D721Med (cell line): Measurements from ENCODE around the gene PVALEF.

ENCODE experiments used
- DNase-seq: peaks from one replicate; pipeline ENCODE4 v3.0.0; 2011; ENCODE audit warnings: low spot score; ENCODE audit not compliant: insufficient read length
- FAIRE-seq: peaks from 2 replicates; lab custom pipeline; 2011; peaks lifted over from hg19 to GRCh38; lab: Jason Lieb, UNC
- TF ChIP-seq, protein P1 (sequence below): IDR thresholded peaks from 2 replicates; pipeline ENCODE4 v1.5.1; 2012; ENCODE audit warnings: mild to moderate bottlenecking, control low read depth; ENCODE audit not compliant: insufficient read depth; ENCODE audit errors: missing control alignments

Gene PVALEF

DNA sequence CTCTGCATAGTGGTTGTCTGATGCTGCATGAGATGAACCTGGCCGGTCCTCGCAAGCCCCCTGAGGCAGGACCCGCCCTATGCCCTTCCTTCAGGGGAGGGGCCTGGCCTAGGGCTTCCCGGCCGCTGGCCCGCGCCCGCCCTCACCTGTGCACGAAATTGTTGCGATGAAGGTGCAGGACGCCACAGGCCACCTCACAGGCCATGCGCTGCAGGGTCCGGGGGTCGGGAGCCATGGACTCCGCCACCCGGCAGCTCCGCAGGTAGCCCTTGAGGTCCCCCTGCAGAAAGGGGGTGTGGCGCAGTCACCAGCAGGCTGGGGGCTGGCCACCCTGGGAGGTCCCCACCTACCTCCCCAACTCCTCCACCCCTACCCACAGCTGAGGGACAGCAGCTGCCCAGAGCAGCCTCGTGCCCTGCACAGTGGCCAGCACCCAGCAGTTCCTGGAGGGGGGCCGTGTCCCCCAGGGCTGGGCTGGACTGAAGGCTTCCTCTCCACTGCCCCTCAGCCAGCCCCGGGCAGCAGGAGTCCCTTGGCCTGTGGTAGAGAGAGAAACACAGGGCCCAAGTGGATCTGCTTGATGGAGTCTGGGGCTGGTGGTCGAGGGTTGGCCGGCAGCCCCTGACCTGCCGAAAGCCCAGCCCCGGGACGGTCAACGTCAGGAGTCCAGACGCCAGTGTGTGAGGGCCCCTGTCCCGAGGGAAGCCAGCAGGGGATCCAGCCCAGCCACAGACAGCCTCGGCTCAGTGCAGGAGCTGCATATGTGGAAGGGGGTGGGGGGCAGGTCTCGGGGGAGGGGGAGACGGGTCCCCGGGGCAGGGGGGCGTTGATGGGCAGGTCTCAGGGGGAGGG lies 38.8 kb upstream of the PVALEF start:
- DNase-seq (no peak), FAIRE-seq (no peak)
- TF ChIP-seq, protein P1, sequence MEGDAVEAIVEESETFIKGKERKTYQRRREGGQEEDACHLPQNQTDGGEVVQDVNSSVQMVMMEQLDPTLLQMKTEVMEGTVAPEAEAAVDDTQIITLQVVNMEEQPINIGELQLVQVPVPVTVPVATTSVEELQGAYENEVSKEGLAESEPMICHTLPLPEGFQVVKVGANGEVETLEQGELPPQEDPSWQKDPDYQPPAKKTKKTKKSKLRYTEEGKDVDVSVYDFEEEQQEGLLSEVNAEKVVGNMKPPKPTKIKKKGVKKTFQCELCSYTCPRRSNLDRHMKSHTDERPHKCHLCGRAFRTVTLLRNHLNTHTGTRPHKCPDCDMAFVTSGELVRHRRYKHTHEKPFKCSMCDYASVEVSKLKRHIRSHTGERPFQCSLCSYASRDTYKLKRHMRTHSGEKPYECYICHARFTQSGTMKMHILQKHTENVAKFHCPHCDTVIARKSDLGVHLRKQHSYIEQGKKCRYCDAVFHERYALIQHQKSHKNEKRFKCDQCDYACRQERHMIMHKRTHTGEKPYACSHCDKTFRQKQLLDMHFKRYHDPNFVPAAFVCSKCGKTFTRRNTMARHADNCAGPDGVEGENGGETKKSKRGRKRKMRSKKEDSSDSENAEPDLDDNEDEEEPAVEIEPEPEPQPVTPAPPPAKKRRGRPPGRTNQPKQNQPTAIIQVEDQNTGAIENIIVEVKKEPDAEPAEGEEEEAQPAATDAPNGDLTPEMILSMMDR = no peak

DNA sequence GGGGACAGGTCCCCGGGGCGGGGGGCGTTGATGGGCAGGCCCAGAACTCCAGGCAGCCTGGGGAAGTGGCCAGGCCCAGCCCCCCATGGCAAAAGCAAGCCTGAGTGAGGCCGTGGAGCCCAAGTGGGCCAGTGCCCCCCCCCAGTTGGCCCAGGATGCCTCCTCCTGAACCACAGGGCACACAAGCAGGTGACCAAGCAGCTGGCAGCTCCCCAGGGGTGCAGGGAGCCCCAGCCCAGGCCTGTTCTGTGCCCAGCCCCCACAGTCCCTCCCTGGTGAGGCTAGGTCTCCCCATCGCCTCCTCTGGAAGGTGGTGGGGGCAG lies 38.2 kb upstream of the PVALEF start:
- FAIRE-seq (no peak), DNase-seq (no peak)
- TF ChIP-seq, protein P1 = no peak

DNA sequence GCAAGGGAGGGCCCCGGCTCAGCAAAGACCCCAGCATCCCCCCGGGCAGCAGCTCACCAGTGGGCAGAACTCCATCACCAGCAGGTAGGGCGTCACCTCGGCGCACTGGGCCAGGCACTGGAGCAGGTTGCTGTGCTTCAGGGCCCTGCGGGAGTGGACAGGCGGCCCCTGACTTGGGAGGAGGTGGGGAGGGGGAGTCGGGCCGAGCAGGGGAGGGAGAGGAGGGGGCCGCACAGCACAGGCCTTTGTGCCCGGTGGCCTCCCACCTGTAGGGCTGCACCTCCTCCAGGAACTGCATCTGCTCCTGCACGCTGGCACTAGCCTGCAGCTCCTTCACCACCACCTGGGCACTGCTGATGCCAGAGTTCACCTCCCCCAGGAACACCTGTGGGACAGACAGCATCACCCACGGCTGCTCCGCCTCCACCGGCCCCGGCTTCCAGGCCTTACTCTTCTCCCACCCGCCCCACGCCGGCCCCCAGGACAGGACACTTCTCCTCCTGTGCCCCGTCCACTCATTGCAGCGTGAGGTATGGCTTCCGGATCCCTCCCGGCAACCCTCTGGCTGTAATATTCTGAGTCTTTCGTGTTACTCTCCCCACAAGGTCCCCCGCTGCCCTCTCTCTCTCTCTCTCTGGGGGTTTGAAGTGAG lies 37.7 kb upstream of the PVALEF start:
- FAIRE-seq (no peak), DNase-seq (no peak)
- TF ChIP-seq, protein P1 = no peak

DNA sequence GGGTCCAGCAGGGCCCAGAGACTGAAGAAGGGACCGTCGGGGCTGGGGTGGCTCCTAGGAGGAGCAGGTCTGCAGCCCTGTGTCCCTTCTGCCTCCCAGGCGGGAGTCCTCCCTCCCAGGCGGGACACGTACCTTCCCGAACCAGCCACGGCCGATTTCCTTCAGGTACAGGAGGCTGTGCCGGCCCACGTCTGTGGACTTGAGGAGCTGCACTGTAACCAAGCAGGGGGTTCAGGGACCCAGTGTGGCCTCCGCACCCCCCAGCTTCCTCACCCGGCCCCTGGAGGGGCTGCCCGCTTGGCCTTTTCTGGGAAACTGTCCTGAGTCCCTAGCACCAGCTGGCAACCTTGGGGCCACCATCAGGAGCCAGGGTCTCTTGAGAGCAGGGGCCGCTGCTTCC lies 37.0 kb upstream of the PVALEF start:
- no peak for FAIRE-seq
- TF ChIP-seq, protein P1 = no peak
- no peak for DNase-seq

DNA sequence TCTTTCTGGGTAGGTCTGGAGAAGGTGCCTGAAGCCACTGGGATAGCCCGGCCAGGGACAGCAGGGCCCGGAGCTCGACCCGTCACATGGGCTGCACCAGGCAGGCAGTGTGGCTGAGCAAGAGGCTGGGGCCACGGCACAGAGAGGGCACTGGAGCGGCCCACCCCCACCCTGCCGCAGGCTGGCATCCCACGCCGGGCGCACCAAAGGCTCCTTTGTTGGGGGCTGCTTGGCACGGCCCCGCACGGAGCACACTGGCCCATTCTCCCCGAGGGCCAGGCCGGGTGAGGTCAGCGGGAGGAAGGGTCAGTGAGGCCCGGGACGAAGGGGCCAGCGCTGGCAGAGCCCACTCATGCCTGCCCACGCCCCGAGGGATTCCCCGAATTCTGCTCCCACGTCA lies 36.5 kb upstream of the PVALEF start:
- TF ChIP-seq, protein P1 = no peak
- DNase-seq = no peak
- FAIRE-seq = no peak

DNA sequence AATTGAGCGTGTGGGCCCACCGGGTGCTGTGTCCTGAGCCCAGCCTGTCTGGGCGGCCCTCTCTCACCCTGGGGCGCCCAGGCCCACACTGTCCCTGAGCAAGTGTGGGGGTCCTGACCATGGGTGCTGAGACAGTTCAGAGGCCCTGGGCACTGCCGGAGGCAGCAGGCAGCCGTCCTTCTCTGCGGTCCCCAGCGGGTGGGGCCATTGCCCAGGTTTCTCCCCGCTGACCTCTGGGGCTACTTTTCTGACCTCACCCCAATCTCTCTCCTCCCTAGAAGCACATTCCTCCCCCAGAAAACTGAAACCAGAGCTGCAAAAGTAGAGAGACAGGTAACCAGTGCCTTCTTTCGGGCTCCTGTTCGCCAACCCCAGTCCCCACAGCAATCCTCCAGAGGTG lies 36.0 kb upstream of the PVALEF start:
- TF ChIP-seq, protein P1 = peak; percentile 9
- no peak for DNase-seq
- FAIRE-seq = no peak
